ENCODE data around the gene BTF3L4. TPM values are rescaled to one million over a fixed set of nuclear protein-coding genes. Genes with fewer than 3 reads are reported as not detected.

The BTF3L4 gene
- total RNA-seq, 1 experiment from 2014 or later = 89.4 TPM

DNA sequence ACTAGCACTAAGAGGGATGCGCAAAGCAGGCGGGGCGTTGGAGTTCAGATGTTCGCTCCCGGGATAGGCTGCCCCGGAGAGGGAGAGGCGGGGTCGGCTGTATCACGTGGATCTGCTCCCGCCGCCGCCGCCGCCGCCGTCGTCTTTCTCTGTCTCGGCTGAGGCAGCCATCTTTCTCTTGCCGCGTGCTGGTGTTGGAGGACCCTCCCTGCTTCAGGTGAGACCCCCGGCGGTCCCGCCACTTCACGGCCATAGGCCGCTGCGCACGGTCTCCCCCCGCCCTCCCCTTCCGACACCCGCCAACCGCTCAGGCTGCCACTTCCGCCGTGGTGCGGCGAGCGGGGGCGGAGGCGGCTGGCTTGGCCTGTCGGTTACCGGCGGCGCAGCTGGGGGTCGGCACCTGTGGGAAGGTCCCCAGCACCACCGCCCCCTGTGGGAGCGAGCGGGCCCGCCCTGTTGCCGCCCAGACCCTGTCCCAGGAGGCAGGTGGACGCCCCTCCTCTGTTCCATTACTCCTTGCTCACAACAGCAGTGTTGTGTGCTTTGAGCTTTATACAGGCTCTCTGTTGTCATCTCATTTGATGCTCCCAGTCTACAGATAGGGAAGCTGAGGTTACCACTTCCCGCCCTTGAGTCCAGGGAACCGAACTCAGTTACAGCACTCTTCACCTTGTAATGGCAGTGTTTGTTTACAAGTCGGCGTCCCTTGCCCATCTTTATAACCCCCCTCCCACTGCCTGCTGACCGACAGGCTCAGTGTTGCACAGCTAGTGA, at the start of gene BTF3L4 (continued):
- TF ChIP-seq, protein P1, sequence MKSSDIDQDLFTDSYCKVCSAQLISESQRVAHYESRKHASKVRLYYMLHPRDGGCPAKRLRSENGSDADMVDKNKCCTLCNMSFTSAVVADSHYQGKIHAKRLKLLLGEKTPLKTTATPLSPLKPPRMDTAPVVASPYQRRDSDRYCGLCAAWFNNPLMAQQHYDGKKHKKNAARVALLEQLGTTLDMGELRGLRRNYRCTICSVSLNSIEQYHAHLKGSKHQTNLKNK (CRISPR knock-in tag; IDR thresholded peaks at IDR 0.05) = no peak
- TF ChIP-seq, protein P2, sequence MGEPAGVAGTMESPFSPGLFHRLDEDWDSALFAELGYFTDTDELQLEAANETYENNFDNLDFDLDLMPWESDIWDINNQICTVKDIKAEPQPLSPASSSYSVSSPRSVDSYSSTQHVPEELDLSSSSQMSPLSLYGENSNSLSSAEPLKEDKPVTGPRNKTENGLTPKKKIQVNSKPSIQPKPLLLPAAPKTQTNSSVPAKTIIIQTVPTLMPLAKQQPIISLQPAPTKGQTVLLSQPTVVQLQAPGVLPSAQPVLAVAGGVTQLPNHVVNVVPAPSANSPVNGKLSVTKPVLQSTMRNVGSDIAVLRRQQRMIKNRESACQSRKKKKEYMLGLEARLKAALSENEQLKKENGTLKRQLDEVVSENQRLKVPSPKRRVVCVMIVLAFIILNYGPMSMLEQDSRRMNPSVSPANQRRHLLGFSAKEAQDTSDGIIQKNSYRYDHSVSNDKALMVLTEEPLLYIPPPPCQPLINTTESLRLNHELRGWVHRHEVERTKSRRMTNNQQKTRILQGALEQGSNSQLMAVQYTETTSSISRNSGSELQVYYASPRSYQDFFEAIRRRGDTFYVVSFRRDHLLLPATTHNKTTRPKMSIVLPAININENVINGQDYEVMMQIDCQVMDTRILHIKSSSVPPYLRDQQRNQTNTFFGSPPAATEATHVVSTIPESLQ (CRISPR knock-in tag; IDR thresholded peaks at IDR 0.05) = no peak
- TF ChIP-seq NFE2L1 (CRISPR knock-in tag; IDR thresholded peaks at IDR 0.05) = peak; percentile 78; the same call in 1 of the 2 replicates
- TF ChIP-seq RELA (CRISPR knock-in tag; IDR thresholded peaks at IDR 0.05; ENCODE audit: borderline replicate concordance) = peak; percentile 51; the same call in 1 of the 2 replicates
- 0 out of 2 replicates have a peak, but pooled peaks have one; percentile 23 for TF ChIP-seq GABPB1 (CRISPR knock-in tag; IDR thresholded peaks at IDR 0.05)
- TF ChIP-seq FOXP1 (CRISPR knock-in tag; IDR thresholded peaks at IDR 0.05; ENCODE audit: borderline replicate concordance) = peak; percentile 90; the same call in 1 of the 2 replicates
- TF ChIP-seq, protein P3, sequence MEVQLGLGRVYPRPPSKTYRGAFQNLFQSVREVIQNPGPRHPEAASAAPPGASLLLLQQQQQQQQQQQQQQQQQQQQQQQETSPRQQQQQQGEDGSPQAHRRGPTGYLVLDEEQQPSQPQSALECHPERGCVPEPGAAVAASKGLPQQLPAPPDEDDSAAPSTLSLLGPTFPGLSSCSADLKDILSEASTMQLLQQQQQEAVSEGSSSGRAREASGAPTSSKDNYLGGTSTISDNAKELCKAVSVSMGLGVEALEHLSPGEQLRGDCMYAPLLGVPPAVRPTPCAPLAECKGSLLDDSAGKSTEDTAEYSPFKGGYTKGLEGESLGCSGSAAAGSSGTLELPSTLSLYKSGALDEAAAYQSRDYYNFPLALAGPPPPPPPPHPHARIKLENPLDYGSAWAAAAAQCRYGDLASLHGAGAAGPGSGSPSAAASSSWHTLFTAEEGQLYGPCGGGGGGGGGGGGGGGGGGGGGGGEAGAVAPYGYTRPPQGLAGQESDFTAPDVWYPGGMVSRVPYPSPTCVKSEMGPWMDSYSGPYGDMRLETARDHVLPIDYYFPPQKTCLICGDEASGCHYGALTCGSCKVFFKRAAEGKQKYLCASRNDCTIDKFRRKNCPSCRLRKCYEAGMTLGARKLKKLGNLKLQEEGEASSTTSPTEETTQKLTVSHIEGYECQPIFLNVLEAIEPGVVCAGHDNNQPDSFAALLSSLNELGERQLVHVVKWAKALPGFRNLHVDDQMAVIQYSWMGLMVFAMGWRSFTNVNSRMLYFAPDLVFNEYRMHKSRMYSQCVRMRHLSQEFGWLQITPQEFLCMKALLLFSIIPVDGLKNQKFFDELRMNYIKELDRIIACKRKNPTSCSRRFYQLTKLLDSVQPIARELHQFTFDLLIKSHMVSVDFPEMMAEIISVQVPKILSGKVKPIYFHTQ (CRISPR knock-in tag; IDR thresholded peaks at IDR 0.05) = no peak
- TF ChIP-seq SOX15 (CRISPR knock-in tag; IDR thresholded peaks at IDR 0.05) = no peak
- TF ChIP-seq, protein P4, sequence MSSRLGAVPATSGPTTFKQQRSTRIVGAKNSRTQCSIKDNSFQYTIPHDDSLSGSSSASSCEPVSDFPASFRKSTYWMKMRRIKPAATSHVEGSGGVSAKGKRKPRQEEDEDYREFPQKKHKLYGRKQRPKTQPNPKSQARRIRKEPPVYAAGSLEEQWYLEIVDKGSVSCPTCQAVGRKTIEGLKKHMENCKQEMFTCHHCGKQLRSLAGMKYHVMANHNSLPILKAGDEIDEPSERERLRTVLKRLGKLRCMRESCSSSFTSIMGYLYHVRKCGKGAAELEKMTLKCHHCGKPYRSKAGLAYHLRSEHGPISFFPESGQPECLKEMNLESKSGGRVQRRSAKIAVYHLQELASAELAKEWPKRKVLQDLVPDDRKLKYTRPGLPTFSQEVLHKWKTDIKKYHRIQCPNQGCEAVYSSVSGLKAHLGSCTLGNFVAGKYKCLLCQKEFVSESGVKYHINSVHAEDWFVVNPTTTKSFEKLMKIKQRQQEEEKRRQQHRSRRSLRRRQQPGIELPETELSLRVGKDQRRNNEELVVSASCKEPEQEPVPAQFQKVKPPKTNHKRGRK (CRISPR knock-in tag; IDR thresholded peaks at IDR 0.05; ENCODE audit: borderline replicate concordance) = no peak
- TF ChIP-seq, protein P5, sequence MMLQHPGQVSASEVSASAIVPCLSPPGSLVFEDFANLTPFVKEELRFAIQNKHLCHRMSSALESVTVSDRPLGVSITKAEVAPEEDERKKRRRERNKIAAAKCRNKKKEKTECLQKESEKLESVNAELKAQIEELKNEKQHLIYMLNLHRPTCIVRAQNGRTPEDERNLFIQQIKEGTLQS (CRISPR knock-in tag; conservative IDR thresholded peaks at IDR 0.05) = no peak
- 0 out of 2 replicates have a peak, but pooled peaks have one; percentile 47 for TF ChIP-seq NFYB (CRISPR knock-in tag; conservative IDR thresholded peaks at IDR 0.05; ENCODE audit: low read depth)
- TF ChIP-seq, protein P6, sequence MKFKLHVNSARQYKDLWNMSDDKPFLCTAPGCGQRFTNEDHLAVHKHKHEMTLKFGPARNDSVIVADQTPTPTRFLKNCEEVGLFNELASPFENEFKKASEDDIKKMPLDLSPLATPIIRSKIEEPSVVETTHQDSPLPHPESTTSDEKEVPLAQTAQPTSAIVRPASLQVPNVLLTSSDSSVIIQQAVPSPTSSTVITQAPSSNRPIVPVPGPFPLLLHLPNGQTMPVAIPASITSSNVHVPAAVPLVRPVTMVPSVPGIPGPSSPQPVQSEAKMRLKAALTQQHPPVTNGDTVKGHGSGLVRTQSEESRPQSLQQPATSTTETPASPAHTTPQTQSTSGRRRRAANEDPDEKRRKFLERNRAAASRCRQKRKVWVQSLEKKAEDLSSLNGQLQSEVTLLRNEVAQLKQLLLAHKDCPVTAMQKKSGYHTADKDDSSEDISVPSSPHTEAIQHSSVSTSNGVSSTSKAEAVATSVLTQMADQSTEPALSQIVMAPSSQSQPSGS (CRISPR knock-in tag; IDR thresholded peaks at IDR 0.05; ENCODE audit: borderline replicate concordance, low read depth) = no peak
- TF ChIP-seq, protein P7, sequence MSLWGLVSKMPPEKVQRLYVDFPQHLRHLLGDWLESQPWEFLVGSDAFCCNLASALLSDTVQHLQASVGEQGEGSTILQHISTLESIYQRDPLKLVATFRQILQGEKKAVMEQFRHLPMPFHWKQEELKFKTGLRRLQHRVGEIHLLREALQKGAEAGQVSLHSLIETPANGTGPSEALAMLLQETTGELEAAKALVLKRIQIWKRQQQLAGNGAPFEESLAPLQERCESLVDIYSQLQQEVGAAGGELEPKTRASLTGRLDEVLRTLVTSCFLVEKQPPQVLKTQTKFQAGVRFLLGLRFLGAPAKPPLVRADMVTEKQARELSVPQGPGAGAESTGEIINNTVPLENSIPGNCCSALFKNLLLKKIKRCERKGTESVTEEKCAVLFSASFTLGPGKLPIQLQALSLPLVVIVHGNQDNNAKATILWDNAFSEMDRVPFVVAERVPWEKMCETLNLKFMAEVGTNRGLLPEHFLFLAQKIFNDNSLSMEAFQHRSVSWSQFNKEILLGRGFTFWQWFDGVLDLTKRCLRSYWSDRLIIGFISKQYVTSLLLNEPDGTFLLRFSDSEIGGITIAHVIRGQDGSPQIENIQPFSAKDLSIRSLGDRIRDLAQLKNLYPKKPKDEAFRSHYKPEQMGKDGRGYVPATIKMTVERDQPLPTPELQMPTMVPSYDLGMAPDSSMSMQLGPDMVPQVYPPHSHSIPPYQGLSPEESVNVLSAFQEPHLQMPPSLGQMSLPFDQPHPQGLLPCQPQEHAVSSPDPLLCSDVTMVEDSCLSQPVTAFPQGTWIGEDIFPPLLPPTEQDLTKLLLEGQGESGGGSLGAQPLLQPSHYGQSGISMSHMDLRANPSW (CRISPR knock-in tag; conservative IDR thresholded peaks at IDR 0.05; ENCODE audit: low read depth) = no peak
- no peak for TF ChIP-seq CREM (CRISPR knock-in tag; IDR thresholded peaks at IDR 0.05)
- TF ChIP-seq, protein P8, sequence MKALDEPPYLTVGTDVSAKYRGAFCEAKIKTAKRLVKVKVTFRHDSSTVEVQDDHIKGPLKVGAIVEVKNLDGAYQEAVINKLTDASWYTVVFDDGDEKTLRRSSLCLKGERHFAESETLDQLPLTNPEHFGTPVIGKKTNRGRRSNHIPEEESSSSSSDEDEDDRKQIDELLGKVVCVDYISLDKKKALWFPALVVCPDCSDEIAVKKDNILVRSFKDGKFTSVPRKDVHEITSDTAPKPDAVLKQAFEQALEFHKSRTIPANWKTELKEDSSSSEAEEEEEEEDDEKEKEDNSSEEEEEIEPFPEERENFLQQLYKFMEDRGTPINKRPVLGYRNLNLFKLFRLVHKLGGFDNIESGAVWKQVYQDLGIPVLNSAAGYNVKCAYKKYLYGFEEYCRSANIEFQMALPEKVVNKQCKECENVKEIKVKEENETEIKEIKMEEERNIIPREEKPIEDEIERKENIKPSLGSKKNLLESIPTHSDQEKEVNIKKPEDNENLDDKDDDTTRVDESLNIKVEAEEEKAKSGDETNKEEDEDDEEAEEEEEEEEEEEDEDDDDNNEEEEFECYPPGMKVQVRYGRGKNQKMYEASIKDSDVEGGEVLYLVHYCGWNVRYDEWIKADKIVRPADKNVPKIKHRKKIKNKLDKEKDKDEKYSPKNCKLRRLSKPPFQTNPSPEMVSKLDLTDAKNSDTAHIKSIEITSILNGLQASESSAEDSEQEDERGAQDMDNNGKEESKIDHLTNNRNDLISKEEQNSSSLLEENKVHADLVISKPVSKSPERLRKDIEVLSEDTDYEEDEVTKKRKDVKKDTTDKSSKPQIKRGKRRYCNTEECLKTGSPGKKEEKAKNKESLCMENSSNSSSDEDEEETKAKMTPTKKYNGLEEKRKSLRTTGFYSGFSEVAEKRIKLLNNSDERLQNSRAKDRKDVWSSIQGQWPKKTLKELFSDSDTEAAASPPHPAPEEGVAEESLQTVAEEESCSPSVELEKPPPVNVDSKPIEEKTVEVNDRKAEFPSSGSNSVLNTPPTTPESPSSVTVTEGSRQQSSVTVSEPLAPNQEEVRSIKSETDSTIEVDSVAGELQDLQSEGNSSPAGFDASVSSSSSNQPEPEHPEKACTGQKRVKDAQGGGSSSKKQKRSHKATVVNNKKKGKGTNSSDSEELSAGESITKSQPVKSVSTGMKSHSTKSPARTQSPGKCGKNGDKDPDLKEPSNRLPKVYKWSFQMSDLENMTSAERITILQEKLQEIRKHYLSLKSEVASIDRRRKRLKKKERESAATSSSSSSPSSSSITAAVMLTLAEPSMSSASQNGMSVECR (CRISPR knock-in tag; IDR thresholded peaks at IDR 0.05; ENCODE audit: borderline replicate concordance) = peak; percentile 87
- 0 out of 2 replicates have a peak, but pooled peaks have one; percentile 75 for TF ChIP-seq TP53 (CRISPR knock-in tag; IDR thresholded peaks at IDR 0.05)
- TF ChIP-seq, protein P9, sequence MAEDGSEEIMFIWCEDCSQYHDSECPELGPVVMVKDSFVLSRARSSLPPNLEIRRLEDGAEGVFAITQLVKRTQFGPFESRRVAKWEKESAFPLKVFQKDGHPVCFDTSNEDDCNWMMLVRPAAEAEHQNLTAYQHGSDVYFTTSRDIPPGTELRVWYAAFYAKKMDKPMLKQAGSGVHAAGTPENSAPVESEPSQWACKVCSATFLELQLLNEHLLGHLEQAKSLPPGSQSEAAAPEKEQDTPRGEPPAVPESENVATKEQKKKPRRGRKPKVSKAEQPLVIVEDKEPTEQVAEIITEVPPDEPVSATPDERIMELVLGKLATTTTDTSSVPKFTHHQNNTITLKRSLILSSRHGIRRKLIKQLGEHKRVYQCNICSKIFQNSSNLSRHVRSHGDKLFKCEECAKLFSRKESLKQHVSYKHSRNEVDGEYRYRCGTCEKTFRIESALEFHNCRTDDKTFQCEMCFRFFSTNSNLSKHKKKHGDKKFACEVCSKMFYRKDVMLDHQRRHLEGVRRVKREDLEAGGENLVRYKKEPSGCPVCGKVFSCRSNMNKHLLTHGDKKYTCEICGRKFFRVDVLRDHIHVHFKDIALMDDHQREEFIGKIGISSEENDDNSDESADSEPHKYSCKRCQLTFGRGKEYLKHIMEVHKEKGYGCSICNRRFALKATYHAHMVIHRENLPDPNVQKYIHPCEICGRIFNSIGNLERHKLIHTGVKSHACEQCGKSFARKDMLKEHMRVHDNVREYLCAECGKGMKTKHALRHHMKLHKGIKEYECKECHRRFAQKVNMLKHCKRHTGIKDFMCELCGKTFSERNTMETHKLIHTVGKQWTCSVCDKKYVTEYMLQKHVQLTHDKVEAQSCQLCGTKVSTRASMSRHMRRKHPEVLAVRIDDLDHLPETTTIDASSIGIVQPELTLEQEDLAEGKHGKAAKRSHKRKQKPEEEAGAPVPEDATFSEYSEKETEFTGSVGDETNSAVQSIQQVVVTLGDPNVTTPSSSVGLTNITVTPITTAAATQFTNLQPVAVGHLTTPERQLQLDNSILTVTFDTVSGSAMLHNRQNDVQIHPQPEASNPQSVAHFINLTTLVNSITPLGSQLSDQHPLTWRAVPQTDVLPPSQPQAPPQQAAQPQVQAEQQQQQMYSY (CRISPR knock-in tag; IDR thresholded peaks at IDR 0.05) = no peak
